ENCODE data around the gene ANKAR.
A peak's percentile ranks its signal among the peaks of the same experiment; 100 is the strongest.

The ANKAR gene

GRCh38 chr2:189633392-189633811, 41.1 kb upstream of the ANKAR start:
- no peak for DNase-seq (ENCODE audit: low spot score)
- TF ChIP-seq CTCF (IDR thresholded peaks at IDR 0.05; ENCODE audit: extremely low read depth, insufficient read depth, missing control alignments): peak; percentile 24
- in situ Hi-C loops (cut with MboI; ENCODE audit: low pct_unique_long_range_greater_than_20kb, low sequenced_read_pairs, unreplicated experiment): no loop called here

GRCh38 chr2:189635353-189635752, 39.1 kb upstream of the ANKAR start:
- DNase-seq (ENCODE audit: low spot score): no peak
- in situ Hi-C loops (cut with MboI; ENCODE audit: low pct_unique_long_range_greater_than_20kb, low sequenced_read_pairs, unreplicated experiment): no loop called here
- no peak for TF ChIP-seq CTCF (IDR thresholded peaks at IDR 0.05; ENCODE audit: extremely low read depth, insufficient read depth, missing control alignments)

GRCh38 chr2:189638301-189639006, 36.0 kb upstream of the ANKAR start:
- in situ Hi-C loops (cut with MboI; ENCODE audit: low pct_unique_long_range_greater_than_20kb, low sequenced_read_pairs, unreplicated experiment): no loop called here
- no peak for TF ChIP-seq CTCF (IDR thresholded peaks at IDR 0.05; ENCODE audit: extremely low read depth, insufficient read depth, missing control alignments)
- no peak for DNase-seq (ENCODE audit: low spot score)

- DNase-seq (ENCODE audit: low spot score): no peak
- no peak for TF ChIP-seq CTCF (IDR thresholded peaks at IDR 0.05; ENCODE audit: extremely low read depth, insufficient read depth, missing control alignments)
- in situ Hi-C loops (cut with MboI; ENCODE audit: low pct_unique_long_range_greater_than_20kb, low sequenced_read_pairs, unreplicated experiment): no loop called here
Observed at GRCh38 chr2:189639007-189639609, 35.4 kb upstream of the ANKAR start.

GRCh38 chr2:189641002-189641401, 33.5 kb upstream of the ANKAR start:
- DNase-seq (ENCODE audit: low spot score): no peak
- TF ChIP-seq CTCF (IDR thresholded peaks at IDR 0.05; ENCODE audit: extremely low read depth, insufficient read depth, missing control alignments): no peak
- in situ Hi-C loops (cut with MboI; ENCODE audit: low pct_unique_long_range_greater_than_20kb, low sequenced_read_pairs, unreplicated experiment): no loop called here

GRCh38 chr2:189641590-189641989, 32.9 kb upstream of the ANKAR start:
- DNase-seq (ENCODE audit: low spot score): no peak
- no peak for TF ChIP-seq CTCF (IDR thresholded peaks at IDR 0.05; ENCODE audit: extremely low read depth, insufficient read depth, missing control alignments)
- in situ Hi-C loops (cut with MboI; ENCODE audit: low pct_unique_long_range_greater_than_20kb, low sequenced_read_pairs, unreplicated experiment): no loop called here

All from GM13977 (cell line).